Endometrium (tissue), 2 donors: ENCODE measurements around the gene MBNL1.
"Not testable (repeated sequence)": the region's sequence is repeated elsewhere in the genome, so short reads cannot be mapped to it uniquely, and the experiment has no call there.

Source experiments
- FAIRE-seq: peaks from 2 replicates; lab custom pipeline; 2012; peaks lifted over from hg19 to GRCh38; lab: Jason Lieb, UNC
- donor health status: control.
- donor health status: control.

The MBNL1 gene

GRCh38 chr3:152404976-152405375 is 136.2 kb downstream of the MBNL1 start:
- no peak for FAIRE-seq

GRCh38 chr3:152405915-152406802 is 137.4 kb downstream of the MBNL1 start:
- peak; percentile 48 for FAIRE-seq

- FAIRE-seq: no peak
These were observed 144.5 kb downstream of the MBNL1 start for GRCh38 chr3:152413240-152413639.

GRCh38 chr3:152416808-152417580 is 148.3 kb downstream of the MBNL1 start:
- no peak for FAIRE-seq

GRCh38 chr3:152419748-152420147 is 151.0 kb downstream of the MBNL1 start:
- FAIRE-seq: no peak

- no peak for FAIRE-seq
These were observed 152.4 kb downstream of the MBNL1 start for GRCh38 chr3:152421162-152421561.

- no peak for FAIRE-seq
These were observed 157.7 kb downstream of the MBNL1 start for GRCh38 chr3:152426393-152426792.

- FAIRE-seq: no peak
These were observed 159.8 kb downstream of the MBNL1 start for GRCh38 chr3:152428577-152428976.

- no peak for FAIRE-seq
These were observed 161.7 kb downstream of the MBNL1 start for GRCh38 chr3:152430223-152431002.

GRCh38 chr3:152434142-152434541 is 165.4 kb downstream of the MBNL1 start:
- no peak for FAIRE-seq

- not testable (repeated sequence) for FAIRE-seq
These were observed 166.5 kb downstream of the MBNL1 start for GRCh38 chr3:152435210-152435609.

GRCh38 chr3:152436707-152437590 is 168.2 kb downstream of the MBNL1 start:
- no peak for FAIRE-seq

- no peak for FAIRE-seq
These were observed 169.5 kb downstream of the MBNL1 start for GRCh38 chr3:152438181-152438580.

GRCh38 chr3:152438706-152439105 is 170.0 kb downstream of the MBNL1 start:
- FAIRE-seq: no peak

GRCh38 chr3:152440243-152440642 is 171.5 kb downstream of the MBNL1 start:
- FAIRE-seq: not testable (repeated sequence)

- FAIRE-seq: no peak
These were observed 174.7 kb downstream of the MBNL1 start for GRCh38 chr3:152443212-152444023.

- peak; percentile 78 for FAIRE-seq
These were observed 175.4 kb downstream of the MBNL1 start for GRCh38 chr3:152444029-152444641.

- FAIRE-seq: no peak
These were observed 176.5 kb downstream of the MBNL1 start for GRCh38 chr3:152445212-152445611.

GRCh38 chr3:152446495-152446894 is 177.8 kb downstream of the MBNL1 start:
- FAIRE-seq: no peak

GRCh38 chr3:152447511-152447910 is 178.8 kb downstream of the MBNL1 start:
- no peak for FAIRE-seq
